ENCODE data around the gene FILIP1L.

Gene FILIP1L

DNA sequence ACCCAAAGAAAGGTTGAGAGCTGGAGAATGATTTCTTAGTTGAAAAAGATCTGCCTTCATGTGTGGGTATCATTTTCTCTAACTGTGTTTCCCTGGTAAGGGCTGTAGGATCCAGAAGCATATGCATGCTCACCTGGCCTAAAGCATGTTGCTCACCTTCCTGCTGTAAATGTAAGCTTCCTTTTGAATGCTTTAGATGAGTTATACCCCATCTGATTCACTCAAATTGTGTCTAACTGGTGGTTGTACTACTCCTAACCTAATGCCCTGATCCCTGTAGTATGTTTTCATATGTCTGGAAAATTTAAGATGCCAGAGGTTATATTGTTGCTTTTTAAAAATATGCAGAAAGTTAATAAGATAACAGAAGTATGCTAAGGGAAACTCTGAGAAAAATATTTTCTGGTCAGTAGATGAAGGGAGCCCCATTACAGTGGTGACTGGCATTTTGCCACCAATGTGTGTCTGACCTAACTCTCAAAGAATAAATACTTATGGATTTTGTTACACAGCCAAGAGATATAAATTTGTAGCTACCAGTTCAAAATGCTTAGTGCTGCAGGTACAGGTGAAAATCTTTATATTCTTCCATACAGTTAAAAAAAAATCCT, 7.7 kb downstream of the FILIP1L start:
- TF ChIP-seq CTCF (IDR thresholded peaks at IDR 0.05; ENCODE audit: borderline replicate concordance, insufficient read depth, low read depth, low read length) = no peak

GRCh38 chr3:100106094-100106493, 8.2 kb downstream of the FILIP1L start:
- no peak overlapping the region for H3K4me3 ChIP-seq (ENCODE audit: low read depth, low read length)
- TF ChIP-seq CTCF (IDR thresholded peaks at IDR 0.05; ENCODE audit: borderline replicate concordance, insufficient read depth, low read depth, low read length) = no peak

More for the DNA sequence above, 7.7 kb downstream of the FILIP1L start:
- no peak overlapping the region for H3K4me3 ChIP-seq (ENCODE audit: low read depth, low read length)

GRCh38 chr3:100105501-100105900, 8.8 kb downstream of the FILIP1L start:
- no peak overlapping the region for H3K4me3 ChIP-seq (ENCODE audit: low read depth, low read length)
- TF ChIP-seq CTCF (IDR thresholded peaks at IDR 0.05; ENCODE audit: borderline replicate concordance, insufficient read depth, low read depth, low read length) = no peak

DNA sequence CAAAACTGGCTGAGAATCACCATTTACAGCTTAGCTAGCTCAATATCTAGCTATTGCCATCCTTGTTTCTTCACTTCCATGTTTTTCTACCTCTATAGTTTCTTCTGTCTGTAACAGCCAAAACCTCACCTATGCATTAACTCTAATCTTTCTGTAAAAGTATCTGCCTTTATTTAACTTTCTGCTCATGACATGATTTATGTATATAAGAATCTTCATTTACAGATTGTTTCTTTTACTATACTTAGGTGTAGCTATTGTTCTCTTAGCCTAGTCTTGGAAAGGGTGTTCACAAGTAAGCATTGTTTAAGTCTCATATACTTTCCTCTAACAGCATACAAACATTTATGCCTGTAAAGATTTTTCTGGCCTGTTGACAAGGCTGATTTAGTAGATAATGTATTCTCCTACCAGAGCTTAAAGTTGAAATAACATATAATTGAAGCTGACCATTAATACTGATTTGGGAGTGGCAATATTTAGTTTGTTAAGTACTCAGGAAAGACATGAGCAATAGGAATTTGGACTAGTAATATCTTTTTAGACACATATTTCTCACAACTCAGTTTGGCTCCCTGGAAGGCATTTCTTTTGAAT, 9.4 kb downstream of the FILIP1L start:
- no peak for TF ChIP-seq CTCF (IDR thresholded peaks at IDR 0.05; ENCODE audit: borderline replicate concordance, insufficient read depth, low read depth, low read length)
- H3K4me3 ChIP-seq (ENCODE audit: low read depth, low read length) = no peak overlapping the region

DNA sequence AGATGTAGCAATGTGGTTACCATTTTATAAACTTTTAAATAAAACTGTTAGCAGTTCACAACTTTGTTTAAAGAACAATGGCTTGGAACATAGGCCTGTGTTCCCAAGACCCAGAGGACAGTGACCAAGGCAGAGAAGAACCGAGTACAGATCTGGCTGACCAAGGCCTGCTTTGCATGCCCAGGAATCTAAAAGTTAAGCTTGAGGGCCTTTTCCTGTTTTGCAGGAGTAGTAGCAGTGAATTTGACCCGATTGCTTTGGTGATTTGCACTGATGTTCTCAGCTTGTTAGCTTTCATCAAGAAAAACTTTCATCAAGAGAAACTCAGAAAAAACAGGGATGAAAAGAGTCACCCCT, 9.9 kb downstream of the FILIP1L start:
- TF ChIP-seq CTCF (IDR thresholded peaks at IDR 0.05; ENCODE audit: borderline replicate concordance, insufficient read depth, low read depth, low read length) = no peak
- H3K4me3 ChIP-seq (ENCODE audit: low read depth, low read length) = no peak overlapping the region

GRCh38 chr3:100103558-100104441, 10.5 kb downstream of the FILIP1L start:
- H3K4me3 ChIP-seq (ENCODE audit: low read depth, low read length) = no peak overlapping the region
- TF ChIP-seq CTCF (IDR thresholded peaks at IDR 0.05; ENCODE audit: borderline replicate concordance, insufficient read depth, low read depth, low read length) = no peak

Data from GM12875 (cell line).